DOHH2 (cell line): ENCODE data around the gene TPGS2.

Source experiments
- EZH2phosphoT487 ChIP-seq: fragments of 200-600 bp; sonication (generic); IDR thresholded peaks from 2 replicates; pipeline ENCODE4 v1.6.1; 2017; ENCODE audit warnings: borderline replicate concordance, mild to moderate bottlenecking, antibody characterized with exemption, low read length, moderate library complexity, mixed read lengths
- TF ChIP-seq, protein P1 (sequence below): fragments of 200-600 bp; sonication (generic); IDR thresholded peaks from one replicate; pipeline ENCODE4 v1.5.1; 2014; ENCODE audit warnings: antibody characterized with exemption, mild to moderate bottlenecking, low read depth, low read length; ENCODE audit not compliant: poor library complexity, severe bottlenecking

DNA sequence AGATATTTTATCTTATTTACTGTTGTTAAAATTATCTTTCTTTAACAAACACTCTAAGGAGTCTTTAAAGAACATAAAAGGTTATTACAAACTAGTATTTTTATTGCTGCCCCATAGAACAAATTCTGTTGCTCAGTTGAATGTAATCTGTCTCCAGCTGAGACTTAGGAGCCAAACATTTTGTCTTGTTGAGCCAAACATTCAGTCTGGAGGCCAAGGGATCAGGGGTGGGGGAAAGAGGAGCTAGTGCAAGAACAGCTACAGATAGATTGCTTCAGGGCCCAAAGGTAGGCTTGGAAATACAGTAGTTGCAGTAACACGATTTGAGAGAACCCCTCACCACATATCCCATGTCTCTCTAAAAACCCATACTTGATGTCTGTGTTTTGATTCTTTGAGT lies 51.2 kb downstream of the TPGS2 start:
- TF ChIP-seq, protein P1, sequence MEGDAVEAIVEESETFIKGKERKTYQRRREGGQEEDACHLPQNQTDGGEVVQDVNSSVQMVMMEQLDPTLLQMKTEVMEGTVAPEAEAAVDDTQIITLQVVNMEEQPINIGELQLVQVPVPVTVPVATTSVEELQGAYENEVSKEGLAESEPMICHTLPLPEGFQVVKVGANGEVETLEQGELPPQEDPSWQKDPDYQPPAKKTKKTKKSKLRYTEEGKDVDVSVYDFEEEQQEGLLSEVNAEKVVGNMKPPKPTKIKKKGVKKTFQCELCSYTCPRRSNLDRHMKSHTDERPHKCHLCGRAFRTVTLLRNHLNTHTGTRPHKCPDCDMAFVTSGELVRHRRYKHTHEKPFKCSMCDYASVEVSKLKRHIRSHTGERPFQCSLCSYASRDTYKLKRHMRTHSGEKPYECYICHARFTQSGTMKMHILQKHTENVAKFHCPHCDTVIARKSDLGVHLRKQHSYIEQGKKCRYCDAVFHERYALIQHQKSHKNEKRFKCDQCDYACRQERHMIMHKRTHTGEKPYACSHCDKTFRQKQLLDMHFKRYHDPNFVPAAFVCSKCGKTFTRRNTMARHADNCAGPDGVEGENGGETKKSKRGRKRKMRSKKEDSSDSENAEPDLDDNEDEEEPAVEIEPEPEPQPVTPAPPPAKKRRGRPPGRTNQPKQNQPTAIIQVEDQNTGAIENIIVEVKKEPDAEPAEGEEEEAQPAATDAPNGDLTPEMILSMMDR = no peak
- no peak for TF ChIP-seq EZH2phosphoT487
